Measurements from ENCODE around the gene RRP8.

RRP8 gene

DNA sequence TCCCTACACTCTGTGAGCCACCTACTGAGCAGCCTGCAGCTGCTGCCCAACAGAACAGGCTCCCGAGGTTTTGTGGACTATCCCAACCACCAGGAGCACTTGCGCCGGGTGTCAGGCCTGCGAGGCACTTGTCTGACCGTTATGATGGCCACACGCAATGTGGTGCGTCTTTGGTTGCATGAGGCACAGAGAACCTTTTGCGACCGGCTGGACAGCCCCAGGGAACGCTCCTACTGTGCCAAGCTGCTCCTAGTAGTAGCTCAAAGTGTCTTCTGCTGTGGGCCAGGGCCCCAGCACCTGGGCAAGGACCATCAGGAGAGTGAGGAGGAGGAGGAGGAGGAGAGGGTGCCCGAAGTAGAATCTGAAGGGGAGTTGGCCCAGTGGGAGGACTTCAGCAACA is 46.4 kb downstream of the RRP8 start:
- TF ChIP-seq, protein P1, sequence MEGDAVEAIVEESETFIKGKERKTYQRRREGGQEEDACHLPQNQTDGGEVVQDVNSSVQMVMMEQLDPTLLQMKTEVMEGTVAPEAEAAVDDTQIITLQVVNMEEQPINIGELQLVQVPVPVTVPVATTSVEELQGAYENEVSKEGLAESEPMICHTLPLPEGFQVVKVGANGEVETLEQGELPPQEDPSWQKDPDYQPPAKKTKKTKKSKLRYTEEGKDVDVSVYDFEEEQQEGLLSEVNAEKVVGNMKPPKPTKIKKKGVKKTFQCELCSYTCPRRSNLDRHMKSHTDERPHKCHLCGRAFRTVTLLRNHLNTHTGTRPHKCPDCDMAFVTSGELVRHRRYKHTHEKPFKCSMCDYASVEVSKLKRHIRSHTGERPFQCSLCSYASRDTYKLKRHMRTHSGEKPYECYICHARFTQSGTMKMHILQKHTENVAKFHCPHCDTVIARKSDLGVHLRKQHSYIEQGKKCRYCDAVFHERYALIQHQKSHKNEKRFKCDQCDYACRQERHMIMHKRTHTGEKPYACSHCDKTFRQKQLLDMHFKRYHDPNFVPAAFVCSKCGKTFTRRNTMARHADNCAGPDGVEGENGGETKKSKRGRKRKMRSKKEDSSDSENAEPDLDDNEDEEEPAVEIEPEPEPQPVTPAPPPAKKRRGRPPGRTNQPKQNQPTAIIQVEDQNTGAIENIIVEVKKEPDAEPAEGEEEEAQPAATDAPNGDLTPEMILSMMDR (IDR thresholded peaks at IDR 0.05; ENCODE audit: low read depth, low read length) = no peak
- DNase-seq (ENCODE audit: extremely low read depth, low read depth) = no peak

DNA sequence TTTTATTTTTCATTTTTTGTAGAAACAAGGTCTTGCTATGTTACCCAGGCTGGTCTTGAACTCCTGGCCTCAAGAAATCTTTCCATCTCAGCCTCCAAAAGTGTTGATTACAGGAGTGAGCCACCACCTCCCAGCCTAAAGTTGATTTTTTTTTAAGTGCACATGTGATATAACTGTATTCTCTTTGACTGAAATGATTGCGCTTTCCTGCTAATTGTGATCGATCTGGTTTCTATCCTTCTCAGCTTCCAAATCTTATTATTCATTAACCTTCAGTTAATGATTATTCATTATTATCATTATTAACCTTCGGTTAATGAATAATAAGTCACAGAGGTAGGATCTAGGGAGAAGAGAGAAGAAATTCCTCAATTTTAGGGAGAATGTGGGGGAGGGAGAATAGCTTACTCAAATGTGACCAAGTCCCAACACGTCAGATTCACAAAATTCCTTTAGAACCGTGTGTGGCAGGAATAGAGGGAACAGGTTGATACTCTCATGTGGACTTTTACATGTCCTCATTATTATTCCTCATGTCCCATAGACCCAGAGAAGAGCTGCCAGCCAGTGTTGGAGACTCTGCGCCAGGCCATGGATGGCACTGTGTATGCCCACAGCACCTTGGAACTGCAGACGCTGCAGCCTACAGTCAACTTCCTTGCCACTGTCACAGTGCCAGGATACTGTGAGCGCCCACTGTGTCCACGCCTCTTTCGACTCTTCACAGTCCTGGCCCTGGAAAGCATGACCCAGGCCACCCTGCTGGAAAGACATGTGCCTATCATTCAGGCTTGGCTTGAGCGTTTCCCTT is 47.1 kb downstream of the RRP8 start:
- no peak for DNase-seq (ENCODE audit: extremely low read depth, low read depth)
- TF ChIP-seq, protein P1 (IDR thresholded peaks at IDR 0.05; ENCODE audit: low read depth, low read length) = no peak

DNA sequence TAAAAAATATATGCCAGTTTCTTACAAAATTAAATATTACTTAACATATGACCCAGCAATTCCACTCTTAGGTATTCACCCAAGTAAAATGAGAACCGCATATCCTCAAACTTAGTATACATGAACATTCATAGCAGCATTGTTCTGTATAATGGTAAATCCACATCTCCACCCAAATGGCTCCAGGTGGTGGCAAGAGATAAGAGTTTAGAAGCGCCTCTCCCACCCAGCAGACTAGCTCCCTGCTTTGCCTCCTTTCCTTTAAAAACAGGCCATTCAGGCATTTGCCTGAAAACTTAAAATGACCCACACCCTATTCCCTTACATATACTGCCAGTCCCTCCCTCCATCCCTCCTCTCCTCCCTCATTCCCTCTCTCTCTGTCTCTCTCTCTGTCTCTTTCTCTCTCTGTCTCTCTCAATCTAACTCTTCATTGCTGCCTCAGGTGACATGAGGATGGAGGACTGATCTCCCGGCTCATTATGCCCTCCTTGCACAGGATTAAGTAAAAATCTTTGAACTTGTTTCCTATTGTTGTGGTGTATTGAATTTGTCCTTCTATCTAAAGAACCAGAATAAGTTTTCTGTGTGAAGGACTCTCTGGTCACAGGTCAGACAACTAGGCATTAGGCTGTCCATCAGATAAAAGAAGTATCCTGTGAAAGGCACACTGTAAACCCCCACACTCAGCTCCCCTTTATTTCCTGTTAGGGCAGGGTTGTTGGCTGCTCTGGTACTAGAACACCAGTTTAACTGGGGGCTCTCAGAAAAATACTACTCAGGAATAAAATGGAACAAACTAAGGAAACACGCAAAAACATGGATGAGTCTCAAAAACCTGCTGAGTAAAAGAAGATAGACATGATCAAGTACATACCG is 48.3 kb downstream of the RRP8 start:
- TF ChIP-seq, protein P1 (IDR thresholded peaks at IDR 0.05; ENCODE audit: low read depth, low read length) = no peak
- no peak for DNase-seq (ENCODE audit: extremely low read depth, low read depth)

DNA sequence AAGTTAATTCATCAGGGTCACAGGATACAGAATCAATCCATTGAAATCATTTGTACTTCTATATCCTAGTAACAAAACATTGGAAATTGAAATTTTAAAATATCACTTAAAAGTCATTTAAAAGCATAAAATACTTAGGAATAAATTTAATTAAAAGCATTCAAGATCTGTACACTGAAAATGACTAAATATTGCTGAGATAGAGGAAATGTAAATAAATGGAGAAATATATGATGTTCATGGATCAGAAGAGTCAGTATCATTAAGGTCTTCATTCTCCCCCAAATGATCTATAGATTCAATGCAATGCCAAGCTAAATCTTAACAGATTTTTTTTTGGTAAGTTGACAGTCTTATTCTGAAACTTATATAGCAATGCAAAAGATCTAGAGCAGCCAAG is 49.8 kb downstream of the RRP8 start:
- DNase-seq (ENCODE audit: extremely low read depth, low read depth) = no peak
- TF ChIP-seq, protein P1 (IDR thresholded peaks at IDR 0.05; ENCODE audit: low read depth, low read length) = no peak

DNA sequence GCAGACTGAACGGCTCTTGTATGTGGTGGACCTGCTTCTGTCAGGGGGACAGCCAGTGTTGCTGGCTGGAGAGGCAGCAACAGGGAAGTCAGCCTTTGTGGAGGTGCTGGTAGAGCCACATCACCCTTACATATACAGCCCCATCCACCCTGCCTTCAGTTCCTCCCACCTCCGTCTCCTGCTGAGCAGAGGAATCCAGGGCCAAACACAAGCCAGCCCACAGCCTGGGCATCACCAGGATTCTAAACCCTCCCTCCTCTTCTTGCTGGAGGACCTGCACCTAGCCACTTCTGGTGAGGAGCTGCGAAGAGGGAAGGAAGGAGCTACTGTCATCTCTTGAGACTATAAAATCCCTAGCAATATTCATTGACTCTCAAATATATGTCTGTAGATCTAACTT is 54.8 kb downstream of the RRP8 start:
- TF ChIP-seq, protein P1 (IDR thresholded peaks at IDR 0.05; ENCODE audit: low read depth, low read length) = no peak
- no peak for DNase-seq (ENCODE audit: extremely low read depth, low read depth)

DNA sequence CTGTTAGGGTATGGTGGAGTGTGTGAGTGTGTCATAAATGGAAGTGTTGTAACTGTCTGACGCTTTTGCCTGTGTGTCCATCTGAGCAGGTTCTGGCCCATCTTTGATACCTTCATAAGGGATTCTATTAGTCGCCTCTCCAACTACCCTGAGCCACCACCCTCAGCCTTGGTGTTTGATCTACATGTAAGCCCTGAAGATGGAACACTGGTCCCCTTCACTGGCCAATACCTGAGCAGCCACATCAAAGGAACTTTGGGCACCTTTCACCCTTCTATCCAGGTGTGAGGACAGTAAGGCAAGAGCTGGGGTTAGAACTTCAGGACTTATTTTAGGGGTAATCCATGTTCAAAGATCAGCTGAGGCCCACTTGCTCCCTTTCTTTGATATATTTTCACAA is 55.3 kb downstream of the RRP8 start:
- TF ChIP-seq, protein P1 (IDR thresholded peaks at IDR 0.05; ENCODE audit: low read depth, low read length) = no peak
- no peak for DNase-seq (ENCODE audit: extremely low read depth, low read depth)

DNA sequence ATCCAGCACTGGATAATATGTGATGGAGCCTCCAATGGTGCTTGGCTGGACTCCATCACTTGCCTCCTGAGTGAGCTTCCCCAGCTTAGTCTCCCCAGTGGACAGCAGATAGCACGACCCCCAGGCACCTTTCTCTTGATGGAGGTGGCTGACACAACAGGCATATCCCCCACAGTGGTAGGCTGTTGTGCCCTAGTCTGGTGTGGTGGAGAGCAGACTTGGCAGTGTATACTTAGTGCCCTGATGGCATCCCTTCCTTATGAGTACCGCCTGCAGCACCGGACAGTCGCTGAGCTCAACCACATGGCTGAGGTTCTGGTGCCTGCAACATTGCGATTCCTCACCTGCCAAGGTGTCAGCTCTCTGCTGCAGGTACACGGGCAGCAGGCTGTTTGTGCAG is 56.2 kb downstream of the RRP8 start:
- DNase-seq (ENCODE audit: extremely low read depth, low read depth) = no peak
- TF ChIP-seq, protein P1 (IDR thresholded peaks at IDR 0.05; ENCODE audit: low read depth, low read length) = no peak
